Astrocyte of the spinal cord (primary cell): ENCODE results near the gene ATRNL1.

Experiments used
- DNase-seq: peaks from one replicate; pipeline ENCODE4 v3.0.0; 2011; ENCODE audit warnings: low read depth, low spot score
- H3K4me3 ChIP-seq: 2 replicates; pipeline ENCODE4 v1.5.1; 2011; ENCODE audit warnings: low read depth, mild to moderate bottlenecking, low read length, moderate library complexity
- CTCF ChIP-seq: IDR thresholded peaks from 2 replicates; pipeline ENCODE4 v1.5.1; 2012; ENCODE audit warnings: low read depth, mild to moderate bottlenecking, low read length, inconsistent platforms
- in situ Hi-C: cut with HindIII; loops from 2 replicates; pipeline ENCODE4 v1.10.0; 2017; ENCODE audit warnings: low sequenced_read_pairs

Gene ATRNL1

GRCh38 chr10:115831016-115831415 is 737.9 kb downstream of the ATRNL1 start:
- H3K4me3 ChIP-seq, result no peak overlapping the region
- in situ Hi-C loops, result no loop called here
- TF ChIP-seq CTCF, result no peak
- DNase-seq, result no peak

- TF ChIP-seq CTCF, result no peak
- no peak for DNase-seq
- in situ Hi-C loops, result no loop called here
- H3K4me3 ChIP-seq, result no peak overlapping the region
Observed at GRCh38 chr10:115833119-115833518, 740.0 kb downstream of the ATRNL1 start.

- H3K4me3 ChIP-seq, result no peak overlapping the region
- in situ Hi-C loops, result no loop called here
- no peak for DNase-seq
- TF ChIP-seq CTCF, result no peak
Observed at GRCh38 chr10:115844591-115844990, 751.4 kb downstream of the ATRNL1 start.

DNA sequence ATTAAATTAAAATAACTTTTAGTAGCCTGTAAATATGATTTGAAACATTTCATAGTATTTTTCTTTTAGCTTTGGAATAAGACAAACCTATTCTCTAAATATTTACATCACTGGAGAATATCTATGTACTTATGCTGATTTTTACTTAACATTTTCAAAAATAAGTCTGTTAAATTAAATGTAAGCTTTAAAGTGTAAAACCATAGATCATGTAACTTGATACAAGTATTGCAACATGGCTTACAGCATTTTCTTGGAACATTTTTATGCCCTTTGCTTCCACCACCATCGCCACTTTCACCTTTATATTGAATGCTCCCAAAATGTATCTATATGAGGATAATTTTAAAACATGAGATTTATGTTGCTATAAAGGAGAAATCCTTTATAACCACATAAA is 752.8 kb downstream of the ATRNL1 start:
- TF ChIP-seq CTCF, result no peak
- in situ Hi-C loops, result no loop called here

DNA sequence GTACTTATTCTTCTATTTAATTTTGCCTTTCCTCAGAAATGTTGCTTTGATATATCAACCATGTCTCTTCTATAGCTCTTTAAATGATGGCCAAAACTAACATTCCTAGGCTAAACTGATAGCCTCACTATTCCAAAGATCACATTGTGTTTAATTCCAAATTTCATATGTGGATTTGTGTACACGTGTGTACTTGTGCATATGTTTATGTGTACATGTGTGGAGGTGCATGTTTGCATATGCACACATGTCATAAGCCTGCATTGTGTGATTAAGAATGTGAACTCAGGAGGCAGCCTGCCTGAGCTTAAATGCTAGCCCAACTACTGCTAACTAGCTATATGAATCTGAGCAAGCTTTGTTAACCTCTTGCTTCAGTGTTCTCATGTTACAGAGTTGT is 753.4 kb downstream of the ATRNL1 start:
- no peak for TF ChIP-seq CTCF

More for the DNA sequence above, 752.8 kb downstream of the ATRNL1 start:
- no peak overlapping the region for H3K4me3 ChIP-seq
- DNase-seq, result no peak

GRCh38 chr10:115849197-115849596 is 756.0 kb downstream of the ATRNL1 start:
- in situ Hi-C loops, result no loop called here
- DNase-seq, result no peak
- no peak for TF ChIP-seq CTCF
- H3K4me3 ChIP-seq, result no peak overlapping the region

More for the DNA sequence above, 753.4 kb downstream of the ATRNL1 start:
- no peak overlapping the region for H3K4me3 ChIP-seq
- no peak for DNase-seq
- in situ Hi-C loops, result no loop called here

GRCh38 chr10:115850666-115851065 is 757.5 kb downstream of the ATRNL1 start:
- DNase-seq, result no peak
- in situ Hi-C loops, result no loop called here
- H3K4me3 ChIP-seq, result no peak overlapping the region
- TF ChIP-seq CTCF, result no peak
